DOHH2 (cell line): ENCODE results near the gene CHIC2.
"Not testable (repeated sequence)": the region's sequence is repeated elsewhere in the genome, so short reads cannot be mapped to it uniquely, and the experiment has no call there.

Experiments used
- H3F3A ChIP-seq: fragments of 200-600 bp; sonication (generic), shearing (Covaris generic); 2 replicates; pipeline ENCODE4 v1.6.0; 2016; ENCODE audit warnings: antibody characterized with exemption, mild to moderate bottlenecking; ENCODE audit not compliant: control insufficient read depth, insufficient read depth
- H3K27ac ChIP-seq: fragments of 200-600 bp; sonication (generic); 2 replicates; pipeline ENCODE4 v1.5.1; 2014; ENCODE audit warnings: low read depth, mild to moderate bottlenecking, low read length, moderate library complexity
- H3K27me3 ChIP-seq: fragments of 200-600 bp; sonication (generic); 2 replicates; pipeline ENCODE4 v1.6.1; 2014; ENCODE audit warnings: mild to moderate bottlenecking, low read length, mixed read lengths; ENCODE audit not compliant: control insufficient read depth
- H3K36me3 ChIP-seq: fragments of 200-600 bp; sonication (generic); 2 replicates; pipeline ENCODE4 v1.6.1; 2014; ENCODE audit warnings: mild to moderate bottlenecking, low read length, moderate library complexity, mixed read lengths; ENCODE audit not compliant: control insufficient read depth
- H3K4me1 ChIP-seq: fragments of 200-600 bp; sonication (generic); 2 replicates; pipeline ENCODE4 v1.6.1; 2014; ENCODE audit warnings: mild to moderate bottlenecking, low read length, mixed read lengths; ENCODE audit not compliant: control insufficient read depth
- H3K4me2 ChIP-seq: fragments of 200-600 bp; sonication (generic); 2 replicates; pipeline ENCODE4 v1.6.0; 2014; ENCODE audit warnings: mild to moderate bottlenecking, low read length, moderate library complexity
- H3K4me3 ChIP-seq: fragments of 200-600 bp; sonication (generic); 2 replicates; pipeline ENCODE4 v1.5.1; 2014; ENCODE audit warnings: mild to moderate bottlenecking, low read length, mixed read lengths
- H3K79me2 ChIP-seq: fragments of 200-600 bp; sonication (generic); 2 replicates; pipeline ENCODE4 v1.6.1; 2014; ENCODE audit warnings: mild to moderate bottlenecking, low read length, mixed read lengths; ENCODE audit not compliant: control insufficient read depth
- H3K9me2 ChIP-seq: fragments of 200-600 bp; sonication (generic); replicated peaks from 2 replicates; pipeline ENCODE4 v1.6.1; 2014; ENCODE audit warnings: mild to moderate bottlenecking, low read length, mixed read lengths; ENCODE audit not compliant: control insufficient read depth
- H3K9me3 ChIP-seq: fragments of 200-600 bp; sonication (generic); 2 replicates; pipeline ENCODE4 v1.6.1; 2014; ENCODE audit warnings: antibody characterized with exemption, low read length, mixed read lengths; ENCODE audit not compliant: control insufficient read depth, insufficient read depth
- H4K20me1 ChIP-seq: fragments of 200-600 bp; sonication (generic); 2 replicates; pipeline ENCODE4 v1.6.0; 2014; ENCODE audit warnings: low read depth, mild to moderate bottlenecking, antibody characterized with exemption, low read length, moderate library complexity; ENCODE audit not compliant: control insufficient read depth, insufficient read depth
- CTCF ChIP-seq: fragments of 200-600 bp; sonication (generic); IDR thresholded peaks from one replicate; pipeline ENCODE4 v1.5.1; 2014; ENCODE audit warnings: antibody characterized with exemption, mild to moderate bottlenecking, low read depth, low read length; ENCODE audit not compliant: poor library complexity, severe bottlenecking
- EZH2phosphoT487 ChIP-seq: fragments of 200-600 bp; sonication (generic); IDR thresholded peaks from 2 replicates; pipeline ENCODE4 v1.6.1; 2017; ENCODE audit warnings: borderline replicate concordance, mild to moderate bottlenecking, antibody characterized with exemption, low read length, moderate library complexity, mixed read lengths

CHIC2 gene

GRCh38 chr4:54050214-54050904 is 14.0 kb downstream of the CHIC2 start:
- 0 out of 2 replicates have a peak, but pooled peaks cover 6% of the 10 kb centered on the region for H4K20me1 ChIP-seq
- H3K9me2 ChIP-seq, result no peaks in the 10 kb centered on the region
- H3K4me3 ChIP-seq, result no peak overlapping the region
- H3K36me3 ChIP-seq, result peaks cover 16% of the 10 kb centered on the region
- H3K9me3 ChIP-seq, result no peaks in the 10 kb centered on the region
- H3K27me3 ChIP-seq, result no peaks in the 10 kb centered on the region
- H3F3A ChIP-seq, result 0 out of 2 replicates have a peak, but pooled peaks cover 3% of the 10 kb centered on the region
- TF ChIP-seq CTCF (no peak), EZH2phosphoT487 (no peak)
- H3K27ac ChIP-seq, result no peak overlapping the region
- H3K4me1 ChIP-seq, result no peaks in the 10 kb centered on the region
- H3K79me2 ChIP-seq, result peaks cover 66% of the 10 kb centered on the region
- H3K4me2 ChIP-seq, result no peak overlapping the region

DNA sequence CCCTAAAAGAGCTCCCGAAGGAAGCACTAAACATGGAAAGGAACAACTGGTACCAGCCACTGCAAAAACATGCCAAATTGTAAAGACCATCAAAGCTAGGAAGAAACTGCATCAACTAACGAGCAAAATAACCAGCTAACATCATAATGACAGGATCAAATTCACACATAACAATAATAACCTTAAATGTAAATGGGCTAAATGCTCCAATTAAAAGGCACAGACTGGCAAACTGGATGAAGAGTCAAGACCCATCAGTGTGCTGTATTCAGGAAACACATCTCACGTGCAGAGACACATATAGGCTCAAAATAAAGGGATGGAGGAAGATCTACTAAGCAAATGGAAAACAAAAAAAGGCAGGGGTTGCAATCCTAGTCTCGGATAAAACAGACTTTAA is 20.8 kb downstream of the CHIC2 start:
- H4K20me1 ChIP-seq, H3K4me1 ChIP-seq, H3K9me3 ChIP-seq, H3K27ac ChIP-seq, H3K9me2 ChIP-seq, H3K27me3 ChIP-seq, H3F3A ChIP-seq, H3K4me3 ChIP-seq, H3K4me2 ChIP-seq: not testable (repeated sequence)
- Histone ChIP-seq H3K79me2 (peaks cover 23% of the 10 kb centered on the region), H3K36me3 (peaks cover 18% of the 10 kb centered on the region)

- Histone ChIP-seq H3K27ac (no peak overlapping the region), H4K20me1 (no peaks in the 10 kb centered on the region), H3K79me2 (peaks cover 21% of the 10 kb centered on the region), H3K9me2 (no peaks in the 10 kb centered on the region), H3K4me2 (no peak overlapping the region), H3F3A (no peaks in the 10 kb centered on the region), H3K9me3 (no peaks in the 10 kb centered on the region), H3K4me3 (no peak overlapping the region), H3K36me3 (peaks cover 13% of the 10 kb centered on the region), H3K27me3 (no peaks in the 10 kb centered on the region), H3K4me1 (no peaks in the 10 kb centered on the region)
- TF ChIP-seq CTCF (no peak), EZH2phosphoT487 (no peak)
Measured at GRCh38 chr4:54041933-54042332, 22.5 kb downstream of the CHIC2 start.

DNA sequence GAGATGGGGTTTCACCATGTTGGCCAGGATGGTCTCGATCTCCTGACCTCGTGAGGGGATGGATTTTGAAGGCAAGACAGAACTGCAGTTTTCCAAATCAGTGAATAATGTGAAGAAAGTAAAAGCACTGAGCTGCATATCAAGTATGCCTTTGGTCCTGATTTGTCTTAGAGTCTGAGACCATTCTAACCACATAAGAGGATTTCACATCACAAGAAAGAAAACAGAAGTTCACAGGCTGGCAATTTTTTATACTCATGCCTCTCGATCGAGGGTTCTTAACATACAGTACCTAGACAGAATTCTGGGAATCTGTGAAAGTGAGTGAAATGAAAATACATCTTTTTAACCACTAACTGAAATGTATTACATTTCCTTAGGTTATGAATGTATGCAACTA is 23.3 kb downstream of the CHIC2 start:
- Histone ChIP-seq H3K36me3 (peaks cover 13% of the 10 kb centered on the region), H3K9me3 (no peaks in the 10 kb centered on the region), H3K79me2 (peaks cover 21% of the 10 kb centered on the region), H3K4me3 (no peak overlapping the region), H3F3A (no peaks in the 10 kb centered on the region), H3K27me3 (no peaks in the 10 kb centered on the region), H3K4me2 (no peak overlapping the region), H3K9me2 (no peaks in the 10 kb centered on the region), H3K27ac (no peak overlapping the region), H3K4me1 (no peaks in the 10 kb centered on the region), H4K20me1 (no peaks in the 10 kb centered on the region)
- TF ChIP-seq EZH2phosphoT487 (no peak), CTCF (no peak)
